Measurements from ENCODE around the gene PPIP5K2.
"Not testable (repeated sequence)": the region's sequence is repeated elsewhere in the genome, so short reads cannot be mapped to it uniquely, and the experiment has no call there.

PPIP5K2 gene

DNA sequence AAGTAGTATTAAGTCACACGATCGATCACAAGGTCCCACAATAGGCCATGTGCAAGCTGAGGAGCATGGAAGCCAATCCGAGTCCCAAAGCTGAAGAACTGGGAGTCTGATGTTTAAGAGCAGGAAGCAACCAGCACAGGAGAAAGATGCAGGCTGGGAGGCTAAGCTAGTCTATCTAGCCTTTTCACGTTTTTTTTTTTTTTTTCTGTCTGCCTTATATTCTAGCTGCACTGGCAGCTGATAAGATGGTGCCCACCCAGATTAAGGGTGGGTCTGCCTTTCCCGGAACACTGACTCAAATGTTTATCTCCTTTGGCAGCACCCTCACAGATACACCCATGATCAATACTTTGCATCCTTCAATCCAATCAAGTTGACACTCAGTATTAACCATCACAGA, 6.5 kb downstream of the PPIP5K2 start:
- no peak for DNase-seq

DNA sequence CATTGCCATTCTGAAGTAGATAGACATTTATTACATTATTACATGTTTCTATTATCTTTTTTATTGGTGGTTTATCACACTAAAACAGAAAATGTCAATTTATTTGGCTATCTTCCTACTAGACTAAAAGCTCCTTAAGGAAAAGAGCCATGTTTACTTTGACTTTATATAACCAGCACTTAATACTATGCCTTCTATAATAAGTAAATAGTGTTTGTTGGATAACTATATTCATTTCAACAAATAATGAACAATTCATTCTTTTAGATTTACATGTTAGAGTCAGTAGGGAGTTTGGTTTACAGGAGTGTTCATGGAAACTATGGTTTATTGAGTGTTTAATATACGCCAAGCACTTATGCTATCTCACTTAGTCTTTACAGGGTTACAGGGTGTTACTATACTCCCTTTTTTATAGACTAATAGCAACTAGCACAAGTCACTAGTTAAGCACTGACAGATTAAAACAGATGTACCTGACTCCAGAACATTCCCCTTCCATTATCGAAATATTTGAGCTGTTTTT, 7.3 kb downstream of the PPIP5K2 start:
- no peak for DNase-seq

DNA sequence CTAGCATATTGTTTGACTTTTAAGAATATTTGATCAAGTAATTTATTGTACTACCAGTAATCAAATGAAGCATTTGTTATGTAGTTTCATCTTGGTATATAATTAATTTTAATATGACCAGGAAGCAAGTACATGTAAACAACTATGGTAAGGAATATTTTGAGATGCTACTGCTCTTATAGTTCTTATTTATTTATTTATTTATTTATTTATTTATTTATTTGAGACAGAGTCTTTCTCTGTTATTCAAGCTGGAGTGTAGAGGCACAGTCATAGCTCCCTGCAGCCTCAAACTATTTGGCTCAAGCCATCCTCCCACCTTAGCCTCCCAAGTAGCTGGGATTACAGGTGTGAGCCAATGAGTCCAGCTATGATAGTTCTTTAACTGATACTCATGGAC, 8.1 kb downstream of the PPIP5K2 start:
- no peak for DNase-seq

DNA sequence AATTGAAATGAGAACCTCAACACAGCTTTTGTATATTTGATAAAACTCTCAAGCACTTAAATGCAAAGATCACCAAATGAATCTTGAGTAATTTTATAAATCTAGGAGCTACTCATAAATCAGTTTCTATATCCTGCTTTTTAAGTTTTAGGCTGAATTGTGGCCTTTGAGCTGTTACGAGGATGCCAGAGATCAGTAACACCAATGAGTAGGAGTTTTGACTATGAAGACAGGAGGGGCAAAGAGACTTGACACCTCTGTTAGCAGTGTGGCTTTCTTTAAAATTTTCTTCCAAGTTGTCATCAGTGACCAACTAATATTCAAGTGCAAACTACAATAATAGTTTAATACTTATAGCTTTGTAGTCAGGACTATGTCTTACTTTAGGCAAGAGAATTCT, 12.6 kb downstream of the PPIP5K2 start:
- DNase-seq = no peak

DNA sequence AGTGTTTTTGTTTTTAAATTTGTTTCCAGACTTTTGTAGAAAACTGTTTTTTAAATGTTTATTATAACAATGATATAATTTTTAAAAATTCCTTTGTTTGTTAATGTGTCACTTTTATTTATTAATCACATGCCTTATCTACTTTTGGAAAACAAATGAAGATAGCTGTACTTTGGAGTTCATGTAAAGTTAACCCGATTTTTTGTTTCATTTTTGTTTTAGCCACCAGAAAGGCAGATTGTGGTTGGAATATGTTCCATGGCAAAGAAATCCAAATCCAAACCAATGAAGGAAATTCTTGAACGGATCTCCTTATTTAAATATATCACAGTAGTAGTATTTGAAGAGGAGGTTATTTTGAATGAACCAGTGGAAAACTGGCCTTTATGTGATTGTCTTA, 13.1 kb downstream of the PPIP5K2 start:
- DNase-seq = no peak

DNA sequence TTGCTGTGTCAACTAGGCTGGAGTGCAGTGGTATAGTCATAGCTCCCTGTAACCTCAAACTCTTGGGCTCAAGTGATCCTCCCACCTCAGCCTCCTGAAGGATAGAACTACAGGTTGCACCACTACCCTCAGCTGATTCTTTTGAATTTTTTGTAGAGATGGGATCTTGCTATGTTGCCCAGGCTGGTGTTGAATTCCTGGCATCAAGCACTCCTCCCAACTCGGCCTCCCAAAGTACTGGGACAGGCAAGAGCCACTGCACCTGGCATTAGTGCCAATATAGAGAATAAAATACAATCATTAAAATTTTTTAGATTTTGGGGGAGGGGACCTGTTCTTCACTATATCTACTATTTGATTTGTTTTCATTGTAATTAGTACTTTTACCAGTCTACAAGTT, 15.4 kb downstream of the PPIP5K2 start:
- no peak for DNase-seq

DNA sequence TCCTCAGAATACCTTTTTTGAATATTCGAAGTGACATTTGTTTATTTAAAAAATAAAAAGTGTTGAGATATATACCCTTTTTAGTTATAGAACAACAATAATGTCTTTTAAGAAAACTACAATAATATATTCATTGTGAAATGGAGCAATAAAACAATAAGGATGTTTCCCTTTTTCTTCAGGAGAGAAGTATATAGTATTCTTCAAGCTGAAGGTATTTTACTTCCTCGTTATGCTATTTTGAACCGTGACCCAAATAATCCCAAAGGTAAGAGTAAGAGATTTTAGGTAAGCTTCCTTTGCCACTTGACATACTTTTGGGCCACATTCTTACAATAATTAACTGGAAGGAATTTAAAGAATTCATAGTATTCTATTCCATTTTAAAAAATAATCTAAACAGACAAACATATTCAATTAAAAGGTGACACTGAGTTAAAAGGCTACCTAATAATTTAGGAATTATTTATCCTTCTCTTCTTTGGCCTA, 18.1 kb downstream of the PPIP5K2 start:
- DNase-seq = no peak

DNA sequence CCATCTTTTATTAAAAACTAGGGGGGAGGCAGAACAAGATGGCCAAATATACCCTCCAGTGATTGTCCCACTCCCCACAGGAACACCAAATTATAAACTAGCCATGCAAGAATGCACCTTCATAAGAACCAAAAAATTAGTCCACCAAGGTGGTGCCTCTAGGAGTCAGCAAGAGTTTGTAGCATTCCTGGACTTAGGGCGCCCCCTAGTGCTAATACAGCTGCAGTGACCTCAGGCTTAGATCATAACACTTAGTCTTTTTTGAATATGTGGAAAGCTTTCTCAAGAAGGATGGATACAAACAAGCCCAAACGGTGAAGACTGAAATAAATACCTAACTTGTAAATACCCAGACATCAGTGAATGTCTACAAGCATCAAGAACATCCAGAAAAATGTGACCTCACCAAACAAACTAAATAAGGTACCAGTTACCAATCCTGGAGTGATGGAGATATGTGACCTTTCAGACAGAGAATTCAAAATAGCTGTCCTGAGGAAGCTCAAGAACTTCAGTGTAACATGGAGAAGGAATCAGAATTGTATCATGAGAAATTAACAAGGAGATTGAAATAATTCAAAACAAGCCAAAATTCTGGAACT, 19.3 kb downstream of the PPIP5K2 start:
- no peak for DNase-seq

DNA sequence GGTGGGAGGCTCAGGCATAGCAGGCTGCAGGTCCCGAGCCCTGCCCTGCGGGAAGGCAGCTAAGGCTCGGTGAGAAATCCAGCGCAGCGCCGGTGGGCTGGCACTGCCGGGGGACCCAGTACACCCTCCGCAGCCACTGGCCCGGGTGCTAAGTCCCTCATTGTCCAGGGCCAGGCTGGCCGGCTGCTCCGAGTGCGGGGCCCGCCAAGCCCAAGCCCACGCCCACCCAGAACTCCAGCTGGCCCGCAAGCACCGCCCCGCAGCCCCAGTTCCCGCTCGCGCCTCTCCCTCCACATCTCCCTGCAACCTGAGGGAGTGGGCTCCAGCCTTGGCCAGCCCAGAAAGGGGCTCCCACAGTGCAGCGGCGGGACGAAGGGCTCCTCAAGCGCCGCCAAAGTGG, 22.0 kb downstream of the PPIP5K2 start:
- not testable (repeated sequence) for DNase-seq

DNA sequence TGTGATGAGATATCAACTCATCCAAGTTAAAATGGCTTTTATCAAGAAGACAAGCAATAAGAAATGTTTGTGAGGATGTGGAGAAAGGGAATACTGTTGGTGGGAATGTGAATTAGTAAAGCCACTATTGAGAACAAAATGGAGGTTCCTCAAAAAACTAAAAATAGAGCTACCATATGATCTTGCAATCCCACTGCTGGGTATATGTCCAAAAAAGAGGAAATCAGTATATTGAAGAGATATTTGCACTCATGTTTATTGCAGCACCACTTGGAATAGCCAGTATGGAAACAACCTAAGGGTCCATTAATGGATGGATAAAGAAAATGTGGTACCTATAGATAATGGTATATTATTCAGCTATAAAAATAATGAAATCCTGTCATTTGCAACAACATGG, 25.1 kb downstream of the PPIP5K2 start:
- no peak for DNase-seq

DNA sequence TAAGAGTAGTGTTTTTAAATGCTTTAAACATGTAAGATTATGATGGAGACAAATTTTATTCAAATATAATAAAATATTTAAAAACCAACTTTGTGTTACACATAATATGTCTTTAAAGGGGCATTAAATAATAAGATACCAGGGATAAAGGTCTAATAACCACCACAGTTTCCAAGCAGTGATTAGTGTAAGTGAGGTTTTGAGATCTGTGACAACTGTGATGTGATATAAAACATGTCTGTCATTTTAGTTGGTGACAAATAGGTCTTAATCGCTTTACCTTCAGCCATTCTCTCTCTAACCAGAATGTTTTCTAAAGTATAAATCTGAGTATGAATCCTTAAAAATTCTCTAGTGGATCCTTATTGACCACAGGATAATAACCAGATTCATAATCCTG, 28.1 kb downstream of the PPIP5K2 start:
- DNase-seq = no peak

DNA sequence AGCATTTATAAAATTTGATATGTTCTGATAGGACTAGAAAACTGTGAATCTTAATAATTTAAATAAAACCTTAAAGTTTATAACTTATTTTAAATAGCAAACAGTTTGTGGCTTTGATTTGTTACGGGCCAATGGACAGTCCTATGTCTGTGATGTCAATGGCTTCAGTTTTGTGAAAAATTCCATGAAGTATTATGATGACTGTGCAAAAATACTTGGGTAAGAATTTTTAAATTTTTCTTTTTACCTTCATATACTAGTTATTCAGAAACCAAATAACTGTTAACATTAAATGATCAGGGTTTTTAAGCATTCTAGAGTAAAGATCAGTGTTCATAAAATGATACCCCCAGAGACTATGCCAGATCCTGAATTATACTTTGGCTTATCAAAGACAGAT, 31.1 kb downstream of the PPIP5K2 start:
- DNase-seq = no peak

DNA sequence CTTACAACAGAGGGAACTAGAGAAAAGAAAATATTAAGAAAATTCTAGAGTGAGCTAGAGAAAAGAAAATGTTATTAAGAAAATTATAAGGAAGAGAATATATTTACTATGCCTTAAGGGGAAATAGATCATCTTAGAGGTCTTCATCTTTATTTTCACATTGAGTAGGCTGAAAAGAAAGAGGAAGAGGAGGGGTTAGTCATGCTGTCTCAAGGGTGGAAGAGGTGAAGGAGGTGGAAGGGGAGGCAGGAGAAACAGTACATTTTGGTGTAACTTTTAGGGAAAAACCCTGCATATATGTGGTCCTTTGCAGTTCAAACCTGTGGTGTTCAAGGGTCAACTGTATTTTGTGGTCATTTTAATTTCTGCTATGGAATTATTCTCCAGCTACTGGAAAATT, 46.6 kb downstream of the PPIP5K2 start:
- DNase-seq = no peak

DNA sequence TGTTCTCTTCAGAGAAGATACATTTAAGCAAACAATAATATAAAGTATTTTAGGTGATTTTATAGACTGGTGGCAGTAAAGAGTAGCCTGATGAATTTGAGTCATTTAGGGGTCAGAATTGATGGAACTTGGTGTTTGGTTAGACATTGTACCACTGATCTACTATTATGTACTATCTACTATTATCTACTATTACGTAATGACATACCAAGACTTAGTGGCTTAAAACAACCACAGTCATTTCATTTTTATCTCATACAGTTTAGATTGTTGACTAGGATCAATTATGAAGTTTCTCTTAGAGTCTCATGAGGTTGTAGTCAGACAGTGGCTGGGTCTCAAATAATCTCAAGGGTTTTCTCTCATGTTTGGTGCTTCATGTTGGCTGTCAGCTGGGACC, 54.0 kb downstream of the PPIP5K2 start:
- DNase-seq = no peak

DNA sequence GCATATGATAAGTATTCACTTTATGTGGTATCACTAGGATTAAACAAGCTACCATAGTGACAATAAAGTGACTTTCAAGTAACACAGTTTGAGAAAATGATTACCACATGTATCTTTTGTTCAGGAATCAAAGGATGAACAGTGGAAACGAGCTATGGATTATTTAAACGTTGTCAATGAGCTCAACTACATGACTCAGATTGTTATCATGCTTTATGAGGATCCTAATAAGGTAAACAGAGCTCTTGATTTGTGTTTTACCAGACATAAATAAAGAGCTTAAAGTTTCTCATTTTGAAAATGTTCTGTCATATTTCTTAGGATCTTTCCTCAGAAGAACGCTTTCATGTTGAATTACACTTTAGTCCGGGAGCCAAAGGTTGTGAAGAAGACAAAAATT, 57.4 kb downstream of the PPIP5K2 start:
- DNase-seq = no peak

DNA sequence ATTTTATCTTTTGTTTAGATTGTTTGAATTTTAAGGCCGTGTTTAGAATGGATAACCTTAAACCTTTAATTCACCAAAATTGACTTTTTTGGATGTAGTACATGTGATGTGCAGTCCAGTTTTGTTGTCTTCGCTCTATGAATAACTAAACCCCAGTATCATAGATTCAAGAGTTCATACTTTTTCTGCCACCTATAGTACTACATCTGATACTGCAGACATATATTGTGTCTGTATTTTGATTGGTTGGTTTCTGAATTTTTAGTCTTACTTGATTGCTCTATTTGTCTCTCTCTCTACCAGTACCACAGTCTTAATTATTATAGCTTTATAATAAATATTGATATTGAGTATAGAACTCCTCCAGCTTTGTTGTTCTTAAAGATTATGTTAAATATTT, 58.1 kb downstream of the PPIP5K2 start:
- no peak for DNase-seq

DNA sequence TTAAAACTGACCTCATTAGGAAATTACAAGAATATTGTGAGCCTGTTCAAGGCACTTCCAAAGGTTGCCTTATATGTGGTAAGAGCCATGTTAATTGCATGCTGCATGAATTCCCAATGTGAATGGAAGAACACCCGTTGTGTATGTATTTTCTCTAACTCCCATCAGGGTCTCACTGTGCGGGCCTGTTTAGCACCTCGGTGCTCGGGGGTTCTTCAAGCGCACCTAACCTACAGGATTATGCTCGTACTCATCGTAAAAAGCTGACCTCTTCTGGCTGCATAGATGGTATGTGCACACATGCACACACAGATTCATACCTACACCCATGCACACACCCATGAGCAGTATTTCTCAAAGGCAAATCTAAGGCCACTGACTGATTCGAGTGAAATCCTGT, 66.1 kb downstream of the PPIP5K2 start:
- DNase-seq = no peak

DNA sequence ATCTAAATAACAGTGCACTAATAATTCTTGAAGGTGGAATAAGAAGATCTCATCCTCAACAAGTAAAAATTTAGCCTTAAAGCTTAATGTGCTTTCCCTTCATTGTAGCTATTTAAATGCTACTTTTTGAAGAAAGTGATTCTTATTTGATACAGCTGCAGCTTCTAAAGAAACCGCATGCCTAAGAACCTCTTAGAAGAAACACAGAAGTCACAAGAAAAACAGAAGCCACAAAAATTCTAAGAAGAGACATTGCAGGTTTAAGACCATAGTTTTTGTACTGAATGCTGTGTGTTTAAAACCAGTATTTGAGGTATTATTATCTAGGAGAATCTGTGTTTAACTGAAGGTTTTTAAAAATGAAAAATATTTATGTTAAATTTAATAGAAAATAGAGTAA, 68.3 kb downstream of the PPIP5K2 start:
- DNase-seq = no peak

DNA sequence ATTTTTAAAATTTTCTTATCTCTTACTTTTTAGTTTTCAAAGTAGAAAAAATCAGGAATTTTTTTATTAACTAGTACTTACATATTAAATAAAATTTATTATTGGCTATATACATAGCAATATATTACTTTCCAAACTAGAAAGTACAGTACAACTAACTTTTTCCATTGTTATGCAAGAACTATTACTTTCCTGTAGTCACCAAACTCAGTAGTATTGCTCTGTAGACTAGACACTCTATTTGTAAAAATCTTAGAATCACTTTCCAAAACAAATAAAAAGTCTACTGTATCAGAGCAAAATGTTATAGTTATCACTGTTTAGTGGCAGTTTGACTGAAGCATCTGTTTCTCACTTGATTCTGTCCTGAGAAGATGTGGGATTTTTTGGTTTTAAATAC, 83.1 kb downstream of the PPIP5K2 start:
- no peak for DNase-seq

DNA sequence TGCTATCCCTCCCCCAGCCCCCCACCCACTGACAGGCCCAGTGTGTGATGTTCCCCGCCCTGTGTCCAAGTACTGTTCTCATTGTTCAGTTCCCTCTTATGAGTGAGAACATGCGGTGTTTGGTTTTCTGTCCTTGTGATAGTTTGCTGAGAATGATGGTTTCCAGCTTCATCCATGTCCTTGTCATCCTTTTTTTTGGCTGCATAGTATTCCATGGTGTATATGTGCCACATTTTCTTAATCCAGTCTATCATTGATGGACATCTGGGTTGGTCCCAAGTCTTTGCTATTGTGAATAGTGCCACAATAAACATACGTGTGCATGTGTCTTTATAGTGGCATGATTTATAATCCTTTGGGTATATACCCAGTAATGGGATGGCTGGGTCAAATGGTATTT, 84.9 kb downstream of the PPIP5K2 start:
- not testable (repeated sequence) for DNase-seq

DNA sequence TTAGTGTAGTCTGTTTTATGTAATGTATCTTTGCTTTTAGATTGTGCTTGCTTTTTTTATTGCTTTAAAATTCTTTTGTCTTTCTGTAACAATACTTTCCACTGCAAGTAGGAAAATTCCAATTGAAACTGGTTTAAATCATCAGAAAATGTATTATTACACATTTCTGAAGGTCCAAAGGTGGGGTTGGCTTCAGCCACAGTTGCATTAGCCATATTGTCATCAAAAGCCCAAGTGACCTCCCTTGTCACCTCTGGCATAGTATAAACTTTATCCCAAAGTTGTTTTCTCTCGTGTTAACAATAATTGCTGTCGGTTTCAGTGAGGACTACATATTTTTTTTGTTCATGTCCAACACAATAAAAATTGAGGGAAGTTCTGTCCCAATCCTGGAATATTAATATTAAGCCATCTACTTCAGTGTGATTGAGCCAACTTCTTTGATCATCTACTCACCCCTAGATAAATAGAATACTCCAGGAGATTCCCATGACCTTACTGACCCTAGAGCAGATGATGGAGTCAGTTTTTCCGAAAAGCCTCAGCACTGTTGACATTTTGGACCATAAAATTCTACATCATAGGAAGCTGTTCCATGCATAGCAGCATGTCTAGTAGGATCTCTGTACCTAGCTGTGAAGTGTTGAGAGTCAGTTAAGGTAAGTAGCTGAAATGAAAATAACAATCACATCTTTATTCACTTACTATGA, 86.0 kb downstream of the PPIP5K2 start:
- no peak for DNase-seq

DNA sequence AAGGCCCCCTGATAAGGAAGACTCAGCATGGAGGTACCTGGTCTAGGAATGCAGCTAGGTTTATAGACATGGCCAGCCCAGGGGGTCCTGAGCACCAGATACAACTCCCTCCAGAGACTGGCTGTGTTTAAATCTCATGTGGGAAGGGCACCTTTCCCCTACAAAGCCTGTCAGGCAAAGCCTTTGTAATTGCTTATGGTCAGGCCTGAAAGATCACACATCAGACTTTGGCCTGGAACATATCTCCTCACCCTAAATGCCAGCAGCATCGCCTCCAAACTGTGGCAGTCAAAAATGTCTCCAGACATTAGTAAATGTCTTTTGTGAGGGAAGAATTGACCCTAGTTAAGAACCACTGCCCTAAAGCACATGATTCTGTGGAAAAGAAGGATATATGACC, 86.9 kb downstream of the PPIP5K2 start:
- no peak for DNase-seq

DNA sequence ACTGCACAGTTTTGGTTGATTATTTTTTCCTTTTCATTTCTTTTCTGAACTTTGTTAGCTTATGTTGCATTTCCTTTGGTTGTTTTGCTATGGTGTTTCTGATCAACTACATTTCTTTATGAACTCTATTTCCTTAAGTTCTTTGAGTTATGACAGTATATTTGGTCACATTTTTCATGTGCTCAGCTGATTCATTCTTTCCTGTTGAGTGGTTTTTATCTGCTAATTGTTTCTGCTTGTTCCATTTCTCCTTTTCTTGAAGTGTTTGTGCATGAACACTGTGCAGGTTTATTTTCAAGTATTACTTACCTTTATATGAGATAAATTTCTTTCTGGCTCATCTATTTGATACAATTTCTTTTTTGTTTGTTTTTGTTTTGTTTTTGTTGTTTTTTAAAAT, 87.6 kb downstream of the PPIP5K2 start:
- no peak for DNase-seq

DNA sequence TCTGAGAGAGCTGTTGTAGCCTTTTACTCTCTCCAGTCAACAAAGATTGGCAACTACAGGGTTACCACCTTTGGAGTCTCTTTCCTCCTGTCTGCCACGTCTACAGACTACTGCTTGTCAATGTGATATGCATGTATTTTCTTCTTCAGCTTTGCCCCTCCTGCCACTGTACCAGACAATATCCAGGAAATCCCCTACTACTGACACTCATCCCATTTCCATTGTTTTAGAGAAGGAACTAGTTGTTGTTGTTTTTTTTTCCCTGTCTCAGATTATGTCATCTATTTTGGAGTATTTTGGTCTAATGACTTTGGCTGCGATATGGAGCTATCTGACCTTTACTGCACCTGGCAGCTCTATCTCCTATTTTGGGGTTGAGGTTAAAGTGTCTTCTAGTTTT, 88.4 kb downstream of the PPIP5K2 start:
- no peak for DNase-seq

DNA sequence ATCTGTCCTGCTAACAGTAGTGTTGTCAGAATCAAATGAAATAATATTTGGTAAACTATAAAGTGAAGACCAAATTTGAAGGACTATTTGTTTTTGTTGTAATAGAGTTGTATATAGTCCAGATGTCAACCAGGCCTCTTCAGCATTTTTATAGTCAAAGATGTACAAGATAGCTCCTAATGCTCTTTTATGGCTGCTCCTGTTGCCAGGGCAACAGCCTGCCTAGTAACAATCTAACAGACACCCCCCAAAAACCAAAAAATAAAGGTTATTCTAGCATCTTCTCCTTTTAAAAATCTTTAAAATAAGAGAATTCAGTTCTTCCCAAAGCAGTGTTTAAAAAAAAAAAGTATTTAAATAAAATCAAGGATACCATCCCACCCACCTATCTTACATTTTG, 89.0 kb downstream of the PPIP5K2 start:
- no peak for DNase-seq
